WTC11 (cell line): ENCODE measurements around the gene ZNF445. TPM values are rescaled to one million over a fixed set of nuclear protein-coding genes. Genes with fewer than 3 reads are reported as not detected.
"Not testable (repeated sequence)": the region's sequence is repeated elsewhere in the genome, so short reads cannot be mapped to it uniquely, and the experiment has no call there.

ENCODE experiments used
- ATAC-seq: fragments of 200-7000 bp; cut with Tn5 transposase; 2 replicates; pipeline ENCODE4 v1.10.0; 2021; ENCODE audit warnings: mild to moderate bottlenecking, moderate library complexity
- CTCF ChIA-PET: fragments of 300-600 bp; sonication (Branson Sonifier 250); formaldehyde crosslinking; loops from one replicate; lab custom pipeline; 2021; ENCODE audit warnings: antibody characterized with exemption; lab: Charles Lee
- POLR2A ChIA-PET: fragments of 350-600 bp; sonication (Branson Sonifier 250); formaldehyde crosslinking; loops from one replicate; lab custom pipeline; 2021; ENCODE audit warnings: antibody characterized with exemption; lab: Charles Lee
- DNase-seq: peaks from one replicate; pipeline ENCODE4 v3.0.0; 2021; ENCODE audit warnings: low spot score
- H3K27ac Mint-ChIP-seq: 2 replicates; pipeline ENCODE4 v1.8.0; 2021; ENCODE audit warnings: mixed read lengths
- H3K27me3 Mint-ChIP-seq: 2 replicates; pipeline ENCODE4 v1.8.0; 2021; ENCODE audit warnings: low read depth, mild to moderate bottlenecking, moderate library complexity, mixed read lengths
- H3K36me3 Mint-ChIP-seq: 2 replicates; pipeline ENCODE4 v1.8.0; 2021; ENCODE audit warnings: mixed read lengths
- H3K4me1 Mint-ChIP-seq: 2 replicates; pipeline ENCODE4 v1.8.0; 2022; ENCODE audit warnings: mixed read lengths
- H3K4me3 Mint-ChIP-seq: 2 replicates; pipeline ENCODE4 v1.8.0; 2021; ENCODE audit warnings: mild to moderate bottlenecking, moderate library complexity, mixed read lengths
- H3K9me3 Mint-ChIP-seq: 2 replicates; pipeline ENCODE4 v1.8.0; 2021; ENCODE audit warnings: mixed read lengths
- ARID4B ChIP-seq: sonication (generic); formaldehyde crosslinking; IDR thresholded peaks from 2 replicates; pipeline ENCODE4 v1.8.0; 2023; ENCODE audit warnings: missing genetic modification reagents, mild to moderate bottlenecking, borderline replicate concordance
- ATF3 ChIP-seq: sonication (generic); formaldehyde crosslinking; conservative IDR thresholded peaks from 2 replicates; pipeline ENCODE4 v1.8.1; 2022; ENCODE audit warnings: mild to moderate bottlenecking, missing genetic modification reagents
- ATF6 ChIP-seq: sonication (generic); formaldehyde crosslinking; IDR thresholded peaks from 2 replicates; pipeline ENCODE4 v1.8.1; 2023; ENCODE audit warnings: mild to moderate bottlenecking, missing genetic modification reagents
- CBFB ChIP-seq: sonication (generic); formaldehyde crosslinking; IDR thresholded peaks from 2 replicates; pipeline ENCODE4 v1.8.1; 2022; ENCODE audit warnings: mild to moderate bottlenecking, low read depth, missing genetic modification reagents
- CDX4 ChIP-seq: fragments of 250-450 bp; sonication (Bioruptor Pico); IDR thresholded peaks from 2 replicates; pipeline ENCODE4 v1.9.0; 2021; ENCODE audit warnings: moderate library complexity, mild to moderate bottlenecking, inconsistent platforms, borderline replicate concordance
- CTCF ChIP-seq: fragments of 200-600 bp; IDR thresholded peaks from 2 replicates; pipeline ENCODE4 v1.8.0; 2022; ENCODE audit warnings: antibody characterized with exemption
- EMX1 ChIP-seq: fragments of 250-450 bp; sonication (Bioruptor Pico); IDR thresholded peaks from 2 replicates; pipeline ENCODE4 v1.8.0; 2021; ENCODE audit warnings: mild to moderate bottlenecking
- ESRRA ChIP-seq: sonication (generic); formaldehyde crosslinking; IDR thresholded peaks from 2 replicates; pipeline ENCODE4 v1.8.1; 2022; ENCODE audit warnings: mild to moderate bottlenecking, missing genetic modification reagents, borderline replicate concordance
- FOXK1 ChIP-seq: sonication (generic); formaldehyde crosslinking; IDR thresholded peaks from 2 replicates; pipeline ENCODE4 v1.8.0; 2022; ENCODE audit warnings: mild to moderate bottlenecking, moderate library complexity, missing genetic modification reagents
- FOXP1 ChIP-seq: sonication (generic); formaldehyde crosslinking; IDR thresholded peaks from 2 replicates; pipeline ENCODE4 v1.8.0; 2022; ENCODE audit warnings: missing genetic modification reagents, mild to moderate bottlenecking, moderate library complexity, borderline replicate concordance
- GRHL2 ChIP-seq: fragments of 250-450 bp; sonication (Bioruptor Pico); IDR thresholded peaks from 2 replicates; pipeline ENCODE4 v1.8.0; 2022; ENCODE audit warnings: mild to moderate bottlenecking, moderate library complexity; ENCODE audit not compliant: insufficient replicate concordance, severe bottlenecking
- MAX ChIP-seq: sonication (generic); formaldehyde crosslinking; IDR thresholded peaks from 2 replicates; pipeline ENCODE4 v1.8.0; 2022; ENCODE audit warnings: mild to moderate bottlenecking, missing genetic modification reagents
- NR2C2 ChIP-seq: sonication (generic); formaldehyde crosslinking; IDR thresholded peaks from 2 replicates; pipeline ENCODE4 v1.8.0; 2022; ENCODE audit warnings: mild to moderate bottlenecking, missing genetic modification reagents
- RORB ChIP-seq: fragments of 250-450 bp; sonication (Bioruptor Pico); IDR thresholded peaks from 2 replicates; pipeline ENCODE4 v1.9.0; 2021; ENCODE audit warnings: mild to moderate bottlenecking
- SMAD3 ChIP-seq: sonication (generic); formaldehyde crosslinking; IDR thresholded peaks from 2 replicates; pipeline ENCODE4 v1.8.0; 2022; ENCODE audit warnings: missing genetic modification reagents, mild to moderate bottlenecking, borderline replicate concordance
- USF2 ChIP-seq: sonication (generic); formaldehyde crosslinking; IDR thresholded peaks from 2 replicates; pipeline ENCODE4 v1.8.1; 2023; ENCODE audit warnings: mild to moderate bottlenecking, missing genetic modification reagents, moderate library complexity
- ZBTB21 ChIP-seq: sonication (generic); formaldehyde crosslinking; IDR thresholded peaks from 2 replicates; pipeline ENCODE4 v1.8.1; 2023; ENCODE audit warnings: mild to moderate bottlenecking, missing genetic modification reagents, borderline replicate concordance
- ZMAT4 ChIP-seq: fragments of 250-450 bp; sonication (Bioruptor Pico); IDR thresholded peaks from 2 replicates; pipeline ENCODE4 v1.9.0; 2021; ENCODE audit warnings: mild to moderate bottlenecking
- ZNF416 ChIP-seq: fragments of 250-450 bp; sonication (Bioruptor Pico); IDR thresholded peaks from 2 replicates; pipeline ENCODE4 v1.9.0; 2021; ENCODE audit warnings: mild to moderate bottlenecking, inconsistent platforms
- ZNF671 ChIP-seq: fragments of 250-450 bp; sonication (Bioruptor Pico); IDR thresholded peaks from 2 replicates; pipeline ENCODE4 v1.8.0; 2021; ENCODE audit warnings: mild to moderate bottlenecking
- total RNA-seq: library from RNA; stranded (reverse); gene quantifications from 3 replicates; pipeline ENCODE4 v1.2.3, GENCODE V29; 2021

Gene ZNF445
- total RNA-seq, 1 experiment from 2014 or later: 20.3 TPM

- TF ChIP-seq USF2 (no peak), MAX (CRISPR knock-in tag) (no peak), ARID4B (no peak)
Measured at GRCh38 chr3:44464509-44464908, 13.0 kb downstream of the ZNF445 start (continued).

- H3K27ac Mint-ChIP-seq, H3K27me3 Mint-ChIP-seq, CTCF ChIA-PET, H3K4me3 Mint-ChIP-seq, DNase-seq, ATAC-seq, POLR2A ChIA-PET, H3K4me1 Mint-ChIP-seq: not testable (repeated sequence)
- Mint-ChIP-seq H3K9me3 (peaks cover 35% of the 10 kb centered on the region), H3K36me3 (peaks cover 79% of the 10 kb centered on the region)
Measured at GRCh38 chr3:44460050-44460449, 17.4 kb downstream of the ZNF445 start.

GRCh38 chr3:44455318-44455717 lies 22.2 kb downstream of the ZNF445 start:
- H3K27me3 Mint-ChIP-seq: no peaks in the 10 kb centered on the region
- ATAC-seq (no peak), DNase-seq (no peak)
- H3K36me3 Mint-ChIP-seq: peaks cover 71% of the 10 kb centered on the region
- no peak overlapping the region for H3K27ac Mint-ChIP-seq
- no peak for TF ChIP-seq CBFB (CRISPR knock-in tag)
- TF ChIP-seq RORB (CRISPR knock-in tag): no peak
- TF ChIP-seq GRHL2 (CRISPR knock-in tag): no peak
- no peak for TF ChIP-seq ATF3 (CRISPR knock-in tag)
- no peak for TF ChIP-seq EMX1 (CRISPR knock-in tag)
- H3K9me3 Mint-ChIP-seq: peaks cover 12% of the 10 kb centered on the region
- ChIA-PET CTCF (no interaction called here), POLR2A (no interaction called here)
- no peak overlapping the region for H3K4me3 Mint-ChIP-seq
- no peaks in the 10 kb centered on the region for H3K4me1 Mint-ChIP-seq

GRCh38 chr3:44454258-44454657 lies 23.2 kb downstream of the ZNF445 start:
- H3K27me3 Mint-ChIP-seq: no peaks in the 10 kb centered on the region
- peaks cover 1% of the 10 kb centered on the region for H3K9me3 Mint-ChIP-seq
- peaks cover 68% of the 10 kb centered on the region for H3K36me3 Mint-ChIP-seq
- no peak for DNase-seq
- H3K4me1 Mint-ChIP-seq: no peaks in the 10 kb centered on the region
- CTCF ChIA-PET: no interaction called here
- no peak overlapping the region for H3K4me3 Mint-ChIP-seq
- H3K27ac Mint-ChIP-seq: no peak overlapping the region
- TF ChIP-seq FOXP1 (CRISPR knock-in tag) (no peak), SMAD3 (CRISPR knock-in tag) (no peak), ZBTB21 (no peak), ESRRA (CRISPR knock-in tag) (no peak), ATF6 (no peak), ZNF671 (CRISPR knock-in tag) (no peak), ZMAT4 (CRISPR knock-in tag) (no peak), NR2C2 (CRISPR knock-in tag) (no peak), FOXK1 (no peak), CTCF (no peak), CDX4 (CRISPR knock-in tag) (no peak), ZNF416 (CRISPR knock-in tag) (no peak)
- ATAC-seq: no peak
- POLR2A ChIA-PET: no interaction called here
